ENCODE measurements around the gene HSD17B4.
"Not testable (repeated sequence)": the region's sequence is repeated elsewhere in the genome, so short reads cannot be mapped to it uniquely, and the experiment has no call there.

Gene HSD17B4

DNA sequence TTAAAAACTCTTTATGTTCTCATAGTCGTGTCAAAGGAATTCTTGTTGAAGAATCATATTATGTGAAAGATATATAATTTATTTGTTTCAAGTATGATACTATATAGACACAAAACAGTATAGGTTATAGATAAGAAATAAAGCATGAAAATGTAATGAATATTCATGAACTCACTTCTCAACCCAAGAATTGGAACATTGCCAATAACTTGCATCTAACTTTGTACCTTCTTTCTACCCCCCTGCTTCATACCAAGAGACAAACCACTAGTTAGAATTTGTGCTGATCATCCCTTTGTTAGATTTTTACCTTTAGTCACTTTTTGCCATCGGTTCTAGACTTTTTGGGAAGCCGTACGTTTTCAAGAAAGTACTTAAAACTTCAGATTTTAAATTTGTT is 32.6 kb downstream of the HSD17B4 start:
- no peak for DNase-seq

DNA sequence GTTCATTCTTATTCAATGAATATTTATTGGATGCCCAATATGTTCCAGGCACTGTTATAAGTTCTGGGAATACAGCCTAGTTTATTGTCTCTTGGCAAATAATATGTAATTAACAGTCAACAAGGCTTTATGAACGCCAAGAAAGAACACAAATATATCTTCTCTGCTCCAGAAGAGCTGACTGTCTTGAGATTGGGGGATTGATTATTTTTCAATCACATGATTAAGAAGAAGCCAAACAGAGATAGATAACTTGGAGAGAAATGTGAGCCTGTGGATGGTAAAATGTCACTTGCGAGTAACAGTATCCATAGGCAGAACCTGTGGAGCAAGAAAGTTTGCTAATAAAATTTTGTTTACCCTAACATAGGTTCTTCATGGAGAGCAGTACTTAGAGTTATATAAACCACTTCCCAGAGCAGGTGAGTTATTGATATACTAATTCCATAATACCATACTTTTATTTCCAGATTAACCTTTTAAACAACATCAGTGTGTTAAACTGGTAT is 49.4 kb downstream of the HSD17B4 start:
- no peak for DNase-seq

DNA sequence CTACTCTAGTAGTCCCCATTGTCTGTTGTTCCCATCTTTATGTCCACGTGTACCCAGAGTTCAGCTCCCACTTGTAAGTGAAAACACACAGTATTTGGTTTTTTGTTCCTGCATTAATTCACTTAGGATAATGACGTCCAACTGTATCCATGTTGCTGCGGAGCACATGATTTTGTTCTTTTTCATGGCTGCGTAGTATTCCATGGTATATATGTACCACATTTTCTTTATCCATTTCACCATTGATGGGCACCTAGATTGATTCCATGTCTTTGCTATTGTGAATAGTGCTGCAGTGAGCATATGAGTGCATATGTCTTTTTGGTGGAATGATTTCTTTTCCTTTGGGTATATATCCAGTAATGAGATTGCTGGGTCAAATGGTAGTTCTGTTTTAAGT is 51.6 kb downstream of the HSD17B4 start:
- DNase-seq: not testable (repeated sequence)

DNA sequence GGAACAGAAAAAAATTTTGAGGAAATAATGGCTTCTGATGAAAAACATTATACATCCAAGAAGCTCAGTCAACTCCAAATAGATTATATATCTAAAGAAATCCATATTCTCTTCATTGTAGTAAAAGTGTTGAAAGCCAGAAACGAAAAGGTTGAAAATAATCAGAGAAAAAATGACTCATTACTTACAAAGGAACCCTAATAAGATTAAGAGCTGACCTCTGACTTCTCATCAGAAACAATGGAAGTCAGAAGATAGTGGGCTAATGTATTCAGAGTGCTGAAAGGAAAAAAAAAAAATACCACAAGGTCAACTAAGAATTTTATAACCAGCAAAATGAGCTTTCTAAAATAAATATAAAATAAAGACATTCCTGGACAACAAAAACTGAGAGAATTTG is 60.0 kb downstream of the HSD17B4 start:
- no peak for DNase-seq

DNA sequence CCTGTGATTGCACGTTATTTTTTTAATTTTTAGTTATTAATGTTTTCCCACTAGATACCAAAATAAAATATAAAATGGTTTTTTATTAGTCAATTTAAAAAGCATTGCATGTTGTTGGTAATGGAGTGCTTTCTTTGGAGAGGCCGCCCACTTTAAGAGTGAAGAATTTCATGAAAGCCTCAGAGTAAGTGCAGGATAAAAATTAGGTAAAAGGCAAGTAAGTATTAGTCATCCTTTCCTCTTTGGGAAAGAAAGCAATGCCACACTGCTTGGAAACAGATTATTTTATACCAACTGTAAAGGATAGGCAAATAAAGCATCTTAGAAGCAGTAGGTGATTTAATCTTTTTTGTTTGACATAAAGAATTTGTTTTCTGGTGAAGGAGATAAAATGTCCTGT is 62.9 kb downstream of the HSD17B4 start:
- DNase-seq: no peak

DNA sequence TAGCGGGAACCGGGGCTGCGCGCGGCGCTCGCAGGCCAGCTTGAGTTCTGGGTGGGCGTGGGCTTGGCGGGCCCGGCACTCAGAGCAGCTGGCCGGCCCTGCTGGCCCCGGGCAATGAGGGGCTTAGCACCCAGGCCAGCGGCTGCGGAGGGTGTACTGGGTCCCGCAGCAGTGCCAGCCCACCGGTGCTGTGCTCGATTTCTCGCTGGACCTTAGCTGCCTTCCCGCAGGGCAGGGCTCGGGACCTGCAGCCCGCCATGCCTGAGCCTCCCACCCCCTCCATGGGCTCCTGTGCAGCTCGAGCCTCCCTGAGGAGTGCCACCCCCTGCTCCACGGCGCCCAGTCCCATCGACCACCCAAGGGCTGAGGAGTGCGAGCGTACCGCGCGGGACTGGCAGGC is 64.8 kb downstream of the HSD17B4 start:
- DNase-seq: not testable (repeated sequence)

DNA sequence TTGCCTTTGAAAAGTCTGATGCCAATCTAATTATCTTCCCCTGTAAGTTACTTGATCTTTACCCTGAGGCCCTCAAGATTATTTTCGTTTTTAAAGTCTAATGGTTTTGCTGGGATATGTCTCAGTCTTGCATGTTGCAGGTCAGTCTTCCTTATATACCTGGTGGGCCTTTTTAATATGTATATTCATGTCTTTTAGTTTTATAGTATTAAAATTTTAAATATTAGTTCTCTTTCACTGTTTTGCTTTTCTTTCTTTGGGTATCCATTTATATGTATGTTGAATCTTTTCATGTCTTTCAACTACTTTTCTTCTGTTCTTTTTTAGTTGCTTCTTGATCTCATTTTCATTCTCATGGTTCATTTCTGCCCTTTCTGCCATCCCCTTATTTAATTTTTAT is 68.9 kb downstream of the HSD17B4 start:
- no peak for DNase-seq

DNA sequence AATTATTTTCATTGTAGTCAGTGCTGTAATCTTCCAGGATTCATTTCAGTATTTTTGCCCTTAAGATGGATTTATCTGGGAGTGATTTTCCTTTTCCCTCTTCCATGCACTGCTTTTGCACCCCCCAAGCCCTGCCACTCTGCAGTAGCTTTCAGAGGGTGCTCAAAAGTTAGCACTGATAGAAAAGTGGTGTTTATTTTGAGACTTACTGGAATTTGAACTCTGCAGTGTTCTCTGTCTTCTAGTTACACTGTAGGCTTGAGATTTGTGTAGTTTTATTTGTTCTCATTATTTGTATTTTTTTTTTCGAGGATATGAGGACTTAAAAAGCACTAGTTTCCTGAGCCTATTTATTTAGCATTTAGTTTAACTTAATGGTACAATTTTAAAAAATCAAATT is 70.5 kb downstream of the HSD17B4 start:
- DNase-seq: no peak

DNA sequence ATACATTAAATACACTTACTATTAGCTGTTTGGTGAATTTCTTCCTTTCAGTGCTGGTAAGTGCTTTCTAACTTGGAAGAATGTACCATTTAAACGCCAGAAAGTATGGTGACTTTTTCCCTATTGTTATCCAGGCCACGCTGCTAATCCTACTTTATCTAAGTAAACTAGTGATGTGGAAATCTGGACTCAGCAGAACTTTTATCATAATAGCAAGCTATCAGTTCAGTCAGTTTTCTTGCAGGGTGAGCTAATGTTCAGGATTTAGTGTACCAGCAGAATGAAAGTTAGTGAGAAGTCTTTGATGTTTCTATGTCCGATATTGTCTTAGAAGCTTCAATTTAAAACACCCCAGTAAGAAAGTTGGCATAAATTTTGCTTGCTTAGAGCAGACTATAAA is 72.2 kb downstream of the HSD17B4 start:
- no peak for DNase-seq

DNA sequence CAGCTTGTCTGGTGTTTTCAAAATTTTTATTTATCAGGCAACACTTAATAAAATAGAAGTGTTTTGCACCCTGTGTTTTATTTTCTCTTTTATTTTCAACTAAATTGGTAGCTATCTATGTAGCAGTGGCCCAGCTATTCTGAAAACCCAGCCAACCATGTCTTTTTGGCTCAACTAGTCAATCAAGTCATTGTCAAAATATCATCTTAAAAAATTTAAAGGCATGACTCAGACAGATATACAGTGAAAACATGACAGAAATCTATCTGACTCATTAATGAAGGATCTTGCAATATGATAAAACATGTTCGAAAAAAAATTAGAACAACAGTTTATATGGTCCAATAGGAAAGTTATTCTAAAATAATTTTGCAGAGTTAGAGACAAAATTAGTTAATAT is 75.1 kb downstream of the HSD17B4 start:
- no peak for DNase-seq

DNA sequence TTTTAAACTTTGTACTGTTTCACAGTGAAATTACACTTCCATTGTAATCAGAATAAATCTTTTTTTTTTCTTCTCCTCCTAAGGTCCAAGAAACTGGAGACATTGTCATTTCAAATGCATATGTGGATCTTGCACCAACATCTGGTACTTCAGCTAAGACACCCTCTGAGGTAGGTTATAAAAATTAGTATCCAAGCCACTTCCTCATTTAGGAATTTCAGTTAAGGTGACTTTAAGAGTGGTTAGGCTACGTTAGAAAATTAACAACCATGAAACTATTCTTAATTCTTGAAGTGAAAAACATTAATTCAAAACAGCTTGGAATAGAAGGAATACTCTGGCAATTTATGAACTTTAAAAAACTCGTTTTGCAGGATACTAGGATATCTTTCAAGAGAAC is 77.5 kb downstream of the HSD17B4 start:
- no peak for DNase-seq

DNA sequence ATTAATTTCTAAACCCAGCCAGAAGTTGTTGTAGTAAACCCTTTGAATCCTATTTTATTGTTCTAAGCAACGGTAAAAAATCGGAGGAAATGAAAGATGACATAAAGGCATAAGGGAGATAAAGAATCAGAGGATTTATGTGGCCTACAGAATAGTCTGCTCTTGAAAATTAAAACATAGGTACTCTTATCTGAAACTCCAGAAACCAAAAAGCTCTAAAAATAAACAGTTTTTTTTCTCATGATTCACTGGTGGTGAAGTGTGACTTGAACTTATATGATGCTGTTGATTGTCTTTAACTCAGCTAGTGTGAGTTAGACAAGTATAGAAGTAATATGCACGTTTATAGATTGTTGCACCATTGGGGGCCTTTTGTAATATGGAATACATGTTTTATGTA is 80.3 kb downstream of the HSD17B4 start:
- DNase-seq: no peak

DNA sequence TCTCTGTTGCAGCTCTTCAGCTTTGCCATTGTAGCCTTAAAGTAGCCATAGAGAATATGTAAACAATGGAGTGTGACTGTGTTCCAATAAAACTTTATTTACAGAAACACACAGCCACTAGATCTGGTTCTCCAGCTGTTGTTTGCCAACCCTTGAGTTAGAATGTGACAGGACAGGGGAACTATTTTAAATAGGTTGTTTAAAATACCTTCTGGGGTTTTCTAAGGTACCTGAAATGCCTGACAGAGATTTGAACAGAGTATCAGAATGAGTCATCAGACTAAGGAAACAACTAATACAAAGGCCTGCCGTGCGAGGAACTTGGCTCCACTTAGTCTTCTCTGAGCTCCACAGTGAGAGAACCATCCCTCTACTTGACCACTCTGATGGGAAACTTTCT is 85.4 kb downstream of the HSD17B4 start:
- no peak for DNase-seq

DNA sequence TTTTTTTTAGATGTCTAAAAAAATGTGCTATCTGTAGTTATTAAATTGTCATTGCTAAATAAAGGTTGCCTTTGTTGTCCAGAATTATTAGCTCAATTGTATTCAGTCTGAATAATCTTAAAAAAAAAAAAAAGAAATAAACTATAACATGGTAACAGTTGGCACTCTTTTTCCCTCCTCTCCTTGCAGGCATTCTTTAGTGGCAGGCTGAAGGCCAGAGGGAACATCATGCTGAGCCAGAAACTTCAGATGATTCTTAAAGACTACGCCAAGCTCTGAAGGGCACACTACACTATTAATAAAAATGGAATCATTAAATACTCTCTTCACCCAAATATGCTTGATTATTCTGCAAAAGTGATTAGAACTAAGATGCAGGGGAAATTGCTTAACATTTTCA is 89.4 kb downstream of the HSD17B4 start:
- no peak for DNase-seq

DNA sequence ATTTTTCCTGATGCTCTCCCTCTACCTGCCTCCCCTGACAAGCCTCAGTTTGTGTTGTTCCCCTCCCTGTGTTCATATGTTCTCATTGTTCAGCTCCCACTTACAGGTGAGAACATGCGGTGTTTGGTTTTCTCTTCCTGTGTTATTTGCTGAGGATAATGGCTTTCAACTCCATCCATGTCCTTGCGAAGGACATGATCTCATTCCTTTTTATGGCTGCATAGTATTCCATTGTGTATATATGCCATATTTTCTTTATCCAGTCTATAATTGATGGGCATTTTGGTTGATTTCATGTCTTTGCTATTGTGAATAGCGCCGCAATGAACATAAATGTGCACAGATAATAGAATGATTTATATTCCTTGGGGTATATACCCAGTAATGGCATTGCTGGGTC is 99.5 kb downstream of the HSD17B4 start:
- DNase-seq: no peak

DNA sequence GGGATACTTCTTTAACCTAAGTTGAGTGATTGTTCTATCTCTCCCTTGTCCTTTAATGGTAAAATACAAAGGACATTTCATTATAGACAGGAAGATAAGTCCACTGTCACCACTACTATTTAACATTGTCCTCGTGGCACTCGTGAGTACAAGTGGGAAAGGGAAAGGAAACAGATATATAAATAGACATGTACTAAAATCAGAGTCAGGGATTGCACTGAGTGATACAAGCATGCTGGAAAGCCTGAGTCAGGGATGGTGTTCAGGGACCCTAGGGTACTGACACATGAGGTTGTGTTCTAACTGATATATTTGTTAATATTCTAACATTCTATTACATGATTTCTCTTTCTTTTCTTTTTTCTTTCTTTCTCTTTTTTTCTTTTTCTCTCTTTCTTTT is 102.3 kb downstream of the HSD17B4 start:
- DNase-seq: no peak

DNA sequence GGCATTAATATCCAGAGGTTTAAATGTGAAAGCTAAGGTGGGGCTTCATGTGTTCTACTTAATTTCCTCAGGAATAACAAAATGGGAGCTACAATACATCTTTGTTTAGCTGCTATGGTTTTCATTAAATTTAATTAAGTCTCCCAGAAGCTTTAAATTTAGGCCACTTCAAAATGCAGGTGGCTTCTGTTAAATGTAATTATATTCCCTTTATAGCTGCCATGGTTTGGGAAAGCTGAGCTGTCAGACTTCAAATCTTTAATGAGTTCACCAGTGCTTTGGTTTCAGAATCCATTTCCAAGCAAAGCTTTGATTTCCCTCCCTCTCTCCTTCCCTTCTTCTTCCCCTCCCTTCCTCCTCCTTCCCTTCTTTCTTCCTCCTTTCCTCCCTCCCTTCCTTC is 118.6 kb downstream of the HSD17B4 start:
- DNase-seq: no peak

DNA sequence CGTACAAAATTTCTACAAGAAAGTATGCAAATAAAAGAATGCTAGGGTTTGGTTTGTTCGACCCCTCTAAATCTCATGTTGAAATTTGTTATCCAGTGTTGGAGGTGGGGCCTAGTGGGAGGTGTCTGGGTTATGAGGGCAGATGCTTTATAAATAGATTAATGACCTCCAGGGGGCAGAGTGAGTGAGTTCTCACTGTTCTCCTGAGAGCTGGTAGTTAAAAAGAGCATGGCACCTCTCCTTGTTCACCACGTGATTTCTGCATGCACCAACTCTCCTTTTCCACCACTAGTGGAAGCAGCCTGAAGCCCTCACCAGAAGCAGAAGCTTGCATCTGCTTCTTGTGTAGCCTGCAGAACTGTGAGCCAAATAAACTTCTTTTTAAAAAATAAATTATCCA is 126.6 kb downstream of the HSD17B4 start:
- no peak for DNase-seq

DNA sequence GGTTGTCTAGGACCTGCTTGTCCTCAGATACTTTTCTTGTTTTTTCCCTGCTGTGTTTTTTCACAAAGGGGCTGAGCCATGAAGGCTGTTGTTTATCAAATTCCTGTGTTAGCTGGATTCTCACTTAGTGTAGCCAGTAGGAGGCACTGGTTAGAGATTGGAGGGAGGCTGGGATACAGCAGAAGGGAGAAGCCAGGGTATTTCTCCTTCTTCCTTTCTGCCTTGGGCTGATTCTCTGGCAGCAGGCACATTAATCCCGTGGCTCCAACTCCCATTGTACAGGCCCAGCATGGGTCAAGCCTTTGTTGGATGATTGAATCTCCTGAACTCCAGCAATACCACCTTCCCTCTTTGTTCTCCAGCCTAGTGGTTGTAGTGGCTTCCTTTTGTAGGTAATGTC is 130.7 kb downstream of the HSD17B4 start:
- DNase-seq: no peak

DNA sequence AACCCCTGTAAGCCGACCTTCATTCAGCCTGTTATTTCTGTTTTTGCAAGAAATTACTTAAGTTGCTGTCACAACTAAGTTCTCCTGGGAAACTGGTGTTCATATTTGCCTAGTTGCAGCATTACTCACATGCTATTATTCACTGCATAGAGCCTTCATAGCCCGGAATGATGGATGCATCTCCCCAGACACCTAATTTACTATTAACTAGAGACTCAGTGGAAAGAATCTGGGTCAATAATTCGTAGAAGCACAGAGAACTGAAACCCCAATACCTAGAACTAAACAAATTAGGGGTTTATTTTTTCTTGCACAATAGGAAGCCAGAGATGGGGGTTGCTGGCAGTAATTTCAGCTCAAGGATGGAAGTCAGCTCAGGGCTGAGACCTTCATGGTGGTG is 131.4 kb downstream of the HSD17B4 start:
- no peak for DNase-seq

All from activated CD4-positive, CD25-positive, alpha-beta regulatory T cell (primary cell).